Endothelial cell of umbilical vein (primary cell): ENCODE measurements around the gene TATDN3. TPM values are rescaled to one million over a fixed set of nuclear protein-coding genes. Genes with fewer than 3 reads are reported as not detected.

Experiments
- BruUV-seq: library from RNA; stranded (reverse); fragments of 400-500 nt; replicated peaks from 2 replicates; lab custom pipeline; 2021; lab: Mats Ljungman, UMichigan
- CTCF ChIA-PET: fragments of 300-600, 350-600 bp; sonication (Branson Sonifier 250); formaldehyde crosslinking; loops from one replicate; lab custom pipeline; 2021; ENCODE audit warnings: antibody characterized with exemption, inconsistent platforms; lab: Charles Lee
- POLR2A ChIA-PET: fragments of 300-600, 350-600 bp; sonication (Branson Sonifier 250); formaldehyde crosslinking; loops from one replicate; lab custom pipeline; 2021; ENCODE audit warnings: antibody characterized with exemption, inconsistent platforms; lab: Charles Lee
- DNase-seq: peaks from one replicate; pipeline ENCODE4 v3.0.0-alpha.2; 2011; ENCODE audit warnings: low read depth, low spot score
- FAIRE-seq: peaks from 2 replicates; lab custom pipeline; 2011; peaks lifted over from hg19 to GRCh38; lab: Jason Lieb, UNC
- H2AFZ ChIP-seq: 2 replicates; pipeline ENCODE4 v1.6.0; 2012; ENCODE audit warnings: low read depth, low read length, control low read depth, inconsistent platforms
- H3K27ac ChIP-seq: 2 replicates; pipeline ENCODE4 v1.5.1; 2011; ENCODE audit warnings: low read depth, mild to moderate bottlenecking, control low read depth, low read length, moderate library complexity; ENCODE audit not compliant: insufficient read depth
- H3K27me3 ChIP-seq, 2 experiments: 2 replicates each; pipeline versions ENCODE4 v1.6.0 to v1.6.1; 2011; ENCODE audit warnings: low read length in 2 of 2, mixed read lengths in 1 of 2; ENCODE audit not compliant: control insufficient read depth in 2 of 2, insufficient read depth in 2 of 2
- H3K36me3 ChIP-seq, 2 experiments: 2 replicates in 1 of 2; 3 replicates in 1 of 2; pipeline ENCODE4 v1.5.1; 2011; ENCODE audit warnings: low read length in 2 of 2, mild to moderate bottlenecking in 1 of 2, moderate library complexity in 1 of 2; ENCODE audit not compliant: control insufficient read depth in 2 of 2, insufficient read depth in 2 of 2; ENCODE audit errors: extremely low read depth in 1 of 2
- H3K4me1 ChIP-seq: 3 replicates; pipeline ENCODE4 v1.5.1; 2011; ENCODE audit warnings: mild to moderate bottlenecking, low read length; ENCODE audit not compliant: control insufficient read depth, insufficient read depth; ENCODE audit errors: extremely low read depth
- H3K4me2 ChIP-seq: 2 replicates; pipeline ENCODE4 v1.6.1; 2011; ENCODE audit warnings: low read length, control low read depth, mixed read lengths; ENCODE audit not compliant: insufficient read depth
- H3K4me3 ChIP-seq, 3 experiments: fragments of 200-600 bp in 1 of 3; sonication (generic), shearing (Covaris generic) in 1 of 3; replicated peaks in 1 of 3; 2 replicates each; pipeline ENCODE4 v1.5.1; 2011 to 2016; ENCODE audit warnings: control low read depth in 3 of 3, low read length in 3 of 3, mild to moderate bottlenecking in 2 of 3, inconsistent platforms in 1 of 3, low read depth in 1 of 3, moderate library complexity in 1 of 3; ENCODE audit not compliant: insufficient read depth in 1 of 3
- H3K79me2 ChIP-seq: 2 replicates; pipeline ENCODE4 v1.6.0; 2012; ENCODE audit warnings: low read length, inconsistent platforms; ENCODE audit not compliant: control insufficient read depth, insufficient read depth
- H3K9ac ChIP-seq: replicated peaks from 2 replicates; pipeline ENCODE3; 2011; ENCODE audit warnings: low read length, control low read depth; ENCODE audit not compliant: insufficient read depth; ENCODE audit errors: extremely low read depth
- H3K9me1 ChIP-seq: replicated peaks from 3 replicates; pipeline ENCODE4 v1.6.0; 2011; ENCODE audit warnings: mild to moderate bottlenecking, low read length; ENCODE audit not compliant: control insufficient read depth, insufficient read depth; ENCODE audit errors: extremely low read depth
- H3K9me3 ChIP-seq: replicated peaks from 2 replicates; pipeline ENCODE4 v1.5.1; 2012; ENCODE audit warnings: low read length, inconsistent platforms; ENCODE audit not compliant: control insufficient read depth, insufficient read depth
- H4K20me1 ChIP-seq: replicated peaks from 2 replicates; pipeline ENCODE3; 2011; ENCODE audit warnings: mild to moderate bottlenecking, low read length; ENCODE audit not compliant: control insufficient read depth, insufficient read depth; ENCODE audit errors: extremely low read depth
- CTCF ChIP-seq, 2 donors: IDR thresholded peaks; 1 replicate in 1 of 2; 2 replicates in 1 of 2; pipeline ENCODE4 v1.5.1; 2011; ENCODE audit warnings: low read length in 2 of 2, mild to moderate bottlenecking in 2 of 2, moderate library complexity in 2 of 2, control low read depth in 1 of 2, inconsistent platforms in 1 of 2, low read depth in 1 of 2; ENCODE audit not compliant: insufficient read depth in 1 of 2; ENCODE audit errors: extremely low read depth in 1 of 2
- EZH2 ChIP-seq: IDR thresholded peaks from 2 replicates; pipeline ENCODE4 v1.6.1; 2012; ENCODE audit warnings: borderline replicate concordance, low read depth, mild to moderate bottlenecking, moderate library complexity, low read length, inconsistent platforms; ENCODE audit not compliant: severe bottlenecking
- FOS ChIP-seq: IDR thresholded peaks from 2 replicates; pipeline ENCODE4 v1.6.1; 2011; ENCODE audit warnings: mild to moderate bottlenecking, low read length, moderate library complexity, borderline replicate concordance; ENCODE audit not compliant: insufficient read depth
- GATA2 ChIP-seq: IDR thresholded peaks from 2 replicates; pipeline ENCODE4 v1.7.0; 2011; ENCODE audit warnings: low read depth, mild to moderate bottlenecking, moderate library complexity, mixed read lengths, low read length; ENCODE audit not compliant: insufficient read length, insufficient read depth
- JUN ChIP-seq: IDR thresholded peaks from 2 replicates; pipeline ENCODE4 v1.6.1; 2011; ENCODE audit warnings: borderline replicate concordance, low read depth; ENCODE audit not compliant: insufficient read length, insufficient read depth
- MAX ChIP-seq: IDR thresholded peaks from 2 replicates; pipeline ENCODE4 v1.6.1; 2011; ENCODE audit not compliant: insufficient read depth, insufficient read length
- MYC ChIP-seq: IDR thresholded peaks from one replicate; pipeline ENCODE4 v1.6.1; 2011; ENCODE audit warnings: mild to moderate bottlenecking, low read depth, low read length
- POLR2A ChIP-seq: IDR thresholded peaks from 2 replicates; pipeline ENCODE4 v1.6.1; 2012; ENCODE audit warnings: low read depth, mild to moderate bottlenecking, control low read depth, low read length
- POLR2AphosphoS5 ChIP-seq: IDR thresholded peaks from 2 replicates; pipeline ENCODE4 v1.6.1; 2012; ENCODE audit warnings: low read depth, mild to moderate bottlenecking, control low read depth, low read length, moderate library complexity; ENCODE audit not compliant: insufficient read depth
- dilution Hi-C: fragments of 300-500 bp; cut with MboI; formaldehyde crosslinking; loops from one replicate; pipeline ENCODE4 v1.15.0; 2019; ENCODE audit warnings: low sequenced_read_pairs; ENCODE audit not compliant: extremely low pct_ligation_motif_present
- intact Hi-C: fragments of 100-400 bp; cut with micrococcal nuclease; formaldehyde crosslinking; loops from one replicate; pipeline ENCODE4 v1.10.0; 2022
- polyA plus RNA-seq, 4 experiments: library from polyadenylated mRNA; depleted of rRNA in 3 of 4; stranded (reverse) in 3 of 4; unstranded in 1 of 4; fragments of >200 nt; gene quantifications; 2 replicates each; pipeline versions ENCODE4 v1.2.1 to v1.2.3, GENCODE V29; 2011 to 2012; ENCODE audit warnings: missing spikeins in 1 of 4
- total RNA-seq: library from RNA; stranded (reverse); gene quantifications from 2 replicates; pipeline ENCODE4 v1.2.3, GENCODE V29; 2021

Gene TATDN3
- total and polyA plus RNA-seq, 2 donors (not counting 3 experiments of a cell fraction or from before 2014, with no cell fraction given), result 4.3 to 8.0 TPM

- no peaks in the 10 kb centered on the region for H3K9me1 ChIP-seq
- H3K36me3 ChIP-seq, result peaks cover 0 to 2% of the 10 kb centered on the region in 2 experiments
- ChIA-PET POLR2A (interaction anchor here (0.7 kb wide), 2 partner anchors 51 to 523 kb away, joined by 3 to 6 read pairs; no protein-coding TSS in a partner anchor), CTCF (interaction anchor here (2.2 kb wide), 2 partner anchors 42 to 128 kb away, joined by 8 to 23 read pairs; no protein-coding TSS in a partner anchor)
- TF ChIP-seq EZH2, result no peak
- no peak for TF ChIP-seq MYC
- no peaks in the 10 kb centered on the region for H3K9me3 ChIP-seq
- H3K79me2 ChIP-seq, result peaks cover 8% of the 10 kb centered on the region
- H3K4me1 ChIP-seq, result peaks cover 21% of the 10 kb centered on the region
- H3K27ac ChIP-seq, result peak overlapping the region; percentile 81
- H3K27me3 ChIP-seq, result no peaks in the 10 kb centered on the region
- intact Hi-C loops (no loop called here), dilution Hi-C loops (no loop called here)
- peak overlapping the region; percentile 97 for H3K9ac ChIP-seq
- FAIRE-seq, result no peak
- H3K4me3 ChIP-seq, result peak overlapping the region; percentile 77 to 97 (median 94)
- peak overlapping the region; percentile 94 for H2AFZ ChIP-seq
- peak overlapping the region; percentile 95 for H3K4me2 ChIP-seq
- DNase-seq, result no peak
- H4K20me1 ChIP-seq, result no peaks in the 10 kb centered on the region
- BruUV-seq, result no TSS peak
These were observed 758 bp downstream of the TATDN3 start for GRCh38 chr1:212792396-212792908.

GRCh38 chr1:212794561-212795014, 2.9 kb downstream of the TATDN3 start:
- BruUV-seq, result no TSS peak
- DNase-seq, result peak; percentile 28
- peak overlapping the region; percentile 21 for H3K4me2 ChIP-seq
- H4K20me1 ChIP-seq, result no peaks in the 10 kb centered on the region
- H3K79me2 ChIP-seq, result peaks cover 8% of the 10 kb centered on the region
- POLR2A ChIA-PET, result no interaction called here
- peaks cover 2 to 4% of the 10 kb centered on the region in 2 experiments for H3K36me3 ChIP-seq
- no peak for FAIRE-seq
- peaks cover 21% of the 10 kb centered on the region for H3K4me1 ChIP-seq
- peak overlapping the region; percentile 38 for H3K27ac ChIP-seq
- dilution Hi-C loops, result no loop called here
- H3K9me1 ChIP-seq, result no peaks in the 10 kb centered on the region
- CTCF ChIA-PET, result interaction anchor here (1.2 kb wide), 1 partner anchor 130 kb away, joined by 3 read pairs; no protein-coding TSS in a partner anchor
- no peak for TF ChIP-seq EZH2
- TF ChIP-seq MAX, result no peak
- no peak for TF ChIP-seq POLR2AphosphoS5
- no peak for TF ChIP-seq CTCF (IDR thresholded peaks at IDR 0.05; ENCODE audit: extremely low read depth in 1 of 2, insufficient read depth in 1 of 2, low read depth in 1 of 2, low read length in 2 of 2)
- no peak for TF ChIP-seq POLR2A
- TF ChIP-seq GATA2, result no peak
- no peak for TF ChIP-seq FOS
- no peak for TF ChIP-seq JUN
- TF ChIP-seq MYC, result no peak
- H3K9ac ChIP-seq, result no peak overlapping the region
- no peaks in the 10 kb centered on the region for H3K9me3 ChIP-seq
- intact Hi-C loops, result no loop called here
- H2AFZ ChIP-seq, result peak overlapping the region; percentile 26
- no peaks in the 10 kb centered on the region for H3K27me3 ChIP-seq
- no peak overlapping the region for H3K4me3 ChIP-seq
